NCI-H2196 (cell line): Measurements from ENCODE around the gene LILRA1.
"Not testable (repeated sequence)": the region's sequence is repeated elsewhere in the genome, so short reads cannot be mapped to it uniquely, and the experiment has no call there.

Source experiments
- DNase-seq: peaks from one replicate; lab custom pipeline; 2025; ENCODE audit not compliant: unreplicated experiment; lab: John Stamatoyannopoulos, UW

Gene LILRA1

DNA sequence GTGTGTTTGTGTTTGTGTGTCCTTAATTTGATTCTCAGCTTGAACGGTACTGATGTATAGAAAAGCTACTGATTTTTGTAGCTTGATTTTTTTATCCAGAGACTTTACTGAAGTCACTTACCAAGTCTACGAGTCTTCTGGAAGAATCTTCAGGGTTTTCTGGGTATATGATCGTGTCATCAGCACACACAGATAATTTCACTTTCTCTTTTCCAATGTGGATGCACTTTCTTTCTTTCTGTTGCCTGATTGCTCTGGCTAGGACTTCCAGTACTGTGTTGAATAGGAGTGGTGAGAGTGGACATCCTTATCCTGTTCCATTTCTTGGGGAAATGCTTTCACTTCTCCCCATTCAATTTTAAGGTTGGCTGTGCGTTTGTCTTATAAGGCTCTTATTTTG lies 29.0 kb downstream of the LILRA1 start:
- no peak for DNase-seq

DNA sequence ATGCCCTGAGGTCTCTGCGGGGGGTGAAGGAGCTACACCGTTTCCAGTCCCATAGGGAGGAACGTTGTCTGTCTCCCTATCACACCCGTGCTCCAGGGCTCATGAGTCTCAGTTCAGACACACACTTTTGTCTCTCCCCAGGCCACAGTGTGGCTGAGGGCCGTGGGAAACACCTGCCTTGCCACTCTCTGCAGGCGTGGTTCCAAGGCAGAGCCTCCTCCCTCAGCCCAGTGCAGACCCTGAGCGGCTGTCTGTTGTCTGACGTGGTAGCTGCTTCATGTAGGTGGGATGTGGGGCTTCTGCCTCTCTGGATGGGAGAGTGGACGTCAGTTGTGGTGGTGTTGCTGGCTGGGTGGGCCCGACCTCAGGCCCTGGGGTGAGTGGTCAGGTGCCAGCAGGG lies 30.8 kb downstream of the LILRA1 start:
- not testable (repeated sequence) for DNase-seq

DNA sequence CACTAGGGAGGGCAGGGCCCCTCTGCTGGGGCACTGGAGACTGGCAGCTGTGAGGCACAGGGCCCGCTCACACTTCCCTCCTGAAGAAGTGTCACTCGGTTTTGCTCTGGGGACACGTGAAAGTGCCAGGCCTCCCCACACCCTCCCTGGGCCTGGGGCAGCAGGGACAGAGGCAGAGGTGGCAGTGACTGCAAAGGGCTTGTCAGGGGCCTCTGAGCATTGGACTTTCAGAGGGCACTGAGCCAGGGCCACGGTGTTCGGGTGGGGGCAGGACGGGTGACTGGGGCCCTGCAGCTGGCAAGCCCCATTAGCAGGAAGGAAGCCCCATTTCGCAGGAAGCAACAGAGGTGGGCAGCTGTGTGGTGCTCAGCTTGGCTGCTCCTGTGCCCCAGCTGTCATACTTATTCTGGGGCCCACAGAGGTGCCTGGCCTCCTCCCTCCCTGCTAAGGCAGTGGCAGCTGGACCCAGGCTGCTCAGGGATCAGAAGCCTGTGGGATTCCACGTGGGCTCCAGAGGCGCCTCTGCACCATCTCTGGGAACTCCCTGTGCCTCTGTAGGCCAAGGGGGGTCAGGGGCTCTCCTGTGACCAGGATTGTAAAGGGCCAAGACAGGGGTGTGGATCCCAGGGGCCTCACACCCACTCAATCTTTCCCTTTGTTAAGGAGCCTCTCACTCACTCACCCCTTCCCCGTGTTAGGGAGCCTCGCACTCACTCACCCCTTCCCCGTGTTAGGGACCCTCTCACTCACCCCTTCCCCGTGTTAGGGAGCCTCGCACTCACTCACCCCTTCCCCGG lies 31.7 kb downstream of the LILRA1 start:
- not testable (repeated sequence) for DNase-seq

DNA sequence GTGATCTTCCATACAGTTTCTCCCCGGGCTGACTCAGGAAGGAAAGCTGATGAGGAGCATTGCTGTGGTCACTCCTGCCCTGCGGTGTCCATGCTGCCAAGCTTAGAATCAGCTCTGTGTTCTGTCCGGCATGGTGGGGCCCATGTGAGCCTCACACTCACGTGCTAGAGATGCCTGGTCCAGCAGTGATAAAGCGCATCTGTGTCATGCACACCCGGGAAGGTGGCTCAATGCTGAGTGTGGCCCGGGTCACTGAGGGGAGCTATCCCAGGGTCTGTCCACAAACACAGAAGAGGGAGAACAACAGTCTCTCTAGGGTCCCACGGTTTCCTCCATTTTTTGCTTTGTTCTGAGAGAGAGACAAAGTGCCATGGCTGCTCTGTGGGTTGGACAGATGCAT lies 33.3 kb downstream of the LILRA1 start:
- DNase-seq, result no peak

DNA sequence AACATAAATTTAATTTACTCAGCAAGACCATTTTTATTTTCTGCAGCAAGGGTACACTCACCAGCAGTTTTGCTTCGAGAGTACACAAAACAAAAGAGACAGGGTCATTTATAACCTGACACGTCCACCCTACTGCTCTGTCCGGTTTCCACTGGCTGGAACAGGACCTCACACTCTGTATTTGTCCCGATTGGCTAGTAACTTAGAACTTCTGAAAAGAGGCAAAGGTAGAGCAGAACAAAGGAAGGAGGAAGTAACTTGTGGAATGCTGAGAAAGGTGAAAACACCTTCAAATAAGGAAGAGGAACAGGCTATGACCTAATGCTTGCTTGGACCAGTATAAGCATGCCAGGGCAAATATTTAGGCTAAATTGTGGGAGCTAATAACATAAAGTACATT lies 34.5 kb downstream of the LILRA1 start:
- DNase-seq, result not testable (repeated sequence)

DNA sequence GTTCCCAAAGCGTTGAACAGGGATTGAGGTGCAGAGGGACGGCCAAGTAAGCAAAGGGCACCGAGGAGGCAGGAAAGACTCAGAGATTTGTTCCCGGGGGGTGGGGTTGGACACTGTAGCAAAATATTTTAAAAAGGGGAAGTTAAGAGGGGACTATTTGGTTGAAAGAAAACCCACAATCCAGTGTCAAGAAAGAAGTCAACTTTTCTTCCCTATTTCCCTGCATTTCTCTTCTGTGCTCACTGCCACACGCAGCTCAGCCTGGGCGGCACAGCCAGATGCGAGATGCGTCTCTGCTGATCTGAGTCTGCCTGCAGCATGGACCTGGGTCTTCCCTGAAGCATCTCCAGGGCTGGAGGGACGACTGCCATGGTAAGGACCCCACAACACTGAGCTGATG lies 36.8 kb downstream of the LILRA1 start, which contains the start of gene LILRB1:
TSS of gene LILRB1 (plus strand) at position 223 of the 400 bp plus-strand sequence. CDS start 590 bp downstream, outside the sequence.
- DNase-seq, result not testable (repeated sequence)

DNA sequence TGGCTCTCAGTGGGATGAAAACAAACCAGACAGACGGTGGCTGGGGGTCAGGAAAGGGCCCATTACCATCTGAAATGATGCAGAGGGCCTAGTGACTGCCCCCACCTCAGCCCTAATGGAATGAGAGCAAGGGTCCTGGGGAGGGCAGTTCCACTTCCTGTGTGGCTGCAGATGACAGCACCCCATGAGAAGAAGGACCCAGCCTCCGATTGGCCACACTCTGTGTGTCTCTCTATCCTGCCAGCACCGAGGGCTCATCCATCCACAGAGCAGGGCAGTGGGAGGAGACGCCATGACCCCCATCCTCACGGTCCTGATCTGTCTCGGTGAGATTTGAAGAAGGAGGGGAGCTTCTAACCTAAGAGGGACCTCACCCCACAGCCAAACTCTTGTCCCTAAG lies 37.4 kb downstream of the LILRA1 start:
- no peak for DNase-seq

DNA sequence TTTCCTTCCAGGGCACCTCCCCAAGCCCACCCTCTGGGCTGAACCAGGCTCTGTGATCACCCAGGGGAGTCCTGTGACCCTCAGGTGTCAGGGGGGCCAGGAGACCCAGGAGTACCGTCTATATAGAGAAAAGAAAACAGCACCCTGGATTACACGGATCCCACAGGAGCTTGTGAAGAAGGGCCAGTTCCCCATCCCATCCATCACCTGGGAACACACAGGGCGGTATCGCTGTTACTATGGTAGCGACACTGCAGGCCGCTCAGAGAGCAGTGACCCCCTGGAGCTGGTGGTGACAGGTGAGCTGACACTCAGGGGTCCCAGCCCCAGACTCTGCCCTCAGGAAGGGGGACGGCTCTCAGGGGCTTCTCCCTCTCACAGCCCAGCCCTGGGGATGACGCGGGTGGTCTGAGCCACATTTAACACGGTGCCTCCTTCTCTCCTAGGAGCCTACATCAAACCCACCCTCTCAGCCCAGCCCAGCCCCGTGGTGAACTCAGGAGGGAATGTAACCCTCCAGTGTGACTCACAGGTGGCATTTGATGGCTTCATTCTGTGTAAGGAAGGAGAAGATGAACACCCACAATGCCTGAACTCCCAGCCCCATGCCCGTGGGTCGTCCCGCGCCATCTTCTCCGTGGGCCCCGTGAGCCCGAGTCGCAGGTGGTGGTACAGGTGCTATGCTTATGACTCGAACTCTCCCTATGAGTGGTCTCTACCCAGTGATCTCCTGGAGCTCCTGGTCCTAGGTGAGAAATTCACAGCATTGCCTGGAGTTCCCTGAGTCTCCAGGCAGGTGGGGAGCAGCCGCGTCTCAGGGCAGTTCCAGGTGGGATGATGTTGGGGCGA lies 38.3 kb downstream of the LILRA1 start:
- DNase-seq, result not testable (repeated sequence)

DNA sequence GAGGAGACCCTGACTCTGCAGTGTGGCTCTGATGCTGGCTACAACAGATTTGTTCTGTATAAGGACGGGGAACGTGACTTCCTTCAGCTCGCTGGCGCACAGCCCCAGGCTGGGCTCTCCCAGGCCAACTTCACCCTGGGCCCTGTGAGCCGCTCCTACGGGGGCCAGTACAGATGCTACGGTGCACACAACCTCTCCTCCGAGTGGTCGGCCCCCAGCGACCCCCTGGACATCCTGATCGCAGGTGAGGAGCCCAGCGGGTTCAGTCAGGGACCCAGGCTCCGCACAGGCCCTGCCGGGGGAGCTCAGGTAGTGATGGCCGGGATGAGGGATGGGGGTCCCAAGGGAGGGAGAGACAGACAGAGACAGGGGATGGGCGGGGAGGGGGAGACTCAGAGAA lies 39.1 kb downstream of the LILRA1 start:
- not testable (repeated sequence) for DNase-seq

DNA sequence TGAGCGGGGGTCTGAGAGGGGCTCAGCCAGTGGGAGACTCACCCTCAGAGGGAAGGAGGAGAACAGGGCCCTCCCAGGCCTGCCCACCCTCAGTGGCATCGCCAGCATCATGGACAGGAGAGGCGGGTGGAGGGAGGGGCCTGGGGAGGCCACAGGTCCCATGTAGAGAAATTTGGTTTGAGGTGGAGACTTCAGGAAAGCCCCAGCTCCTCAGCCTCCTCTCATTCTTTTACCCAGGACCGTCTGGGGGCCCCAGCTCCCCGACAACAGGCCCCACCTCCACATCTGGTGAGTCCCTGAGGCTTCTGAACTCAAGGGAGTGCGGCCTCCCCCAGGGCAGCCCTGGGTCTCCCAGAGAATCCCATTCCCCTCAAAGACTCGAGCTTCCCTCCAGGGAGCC lies 40.0 kb downstream of the LILRA1 start:
- DNase-seq, result no peak

DNA sequence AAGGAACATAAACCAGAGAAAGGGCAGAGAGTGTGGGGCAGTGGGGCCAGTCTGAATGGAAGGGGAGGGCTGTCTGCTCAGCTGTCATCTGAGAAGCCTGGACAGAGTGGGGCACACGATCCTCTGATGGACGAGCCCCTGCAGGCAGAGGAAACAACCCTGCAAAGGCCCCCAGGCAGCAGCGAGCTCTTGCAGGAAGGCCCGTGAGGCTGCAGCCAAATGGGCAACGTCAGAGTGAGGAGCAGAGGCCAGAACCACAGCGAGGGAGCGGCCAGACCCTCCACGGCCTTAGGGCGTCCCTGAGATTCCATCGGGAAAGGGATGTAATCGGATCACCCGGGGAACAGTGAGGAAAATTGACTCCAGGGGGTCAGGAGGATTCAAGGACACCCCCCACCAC lies 42.6 kb downstream of the LILRA1 start:
- DNase-seq, result not testable (repeated sequence)

DNA sequence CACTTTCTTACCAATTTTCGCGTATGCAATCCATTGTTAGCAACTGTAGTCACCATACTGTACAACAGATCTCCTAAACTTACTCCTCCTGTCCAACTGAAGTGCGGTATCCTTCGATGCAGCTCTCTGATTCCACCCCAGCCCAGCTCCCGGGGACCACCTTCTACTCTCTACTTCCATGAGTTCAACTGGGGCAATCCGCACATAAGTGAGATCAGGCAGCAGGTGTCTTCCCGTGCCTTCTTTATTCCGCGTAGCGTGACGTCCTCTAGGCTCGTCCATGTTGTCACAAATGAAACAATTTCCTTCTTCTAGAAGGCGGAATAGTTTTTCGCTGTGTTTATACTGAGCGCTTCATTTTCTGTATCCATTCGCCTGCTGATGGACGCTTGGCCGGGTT lies 45.3 kb downstream of the LILRA1 start:
- no peak for DNase-seq

DNA sequence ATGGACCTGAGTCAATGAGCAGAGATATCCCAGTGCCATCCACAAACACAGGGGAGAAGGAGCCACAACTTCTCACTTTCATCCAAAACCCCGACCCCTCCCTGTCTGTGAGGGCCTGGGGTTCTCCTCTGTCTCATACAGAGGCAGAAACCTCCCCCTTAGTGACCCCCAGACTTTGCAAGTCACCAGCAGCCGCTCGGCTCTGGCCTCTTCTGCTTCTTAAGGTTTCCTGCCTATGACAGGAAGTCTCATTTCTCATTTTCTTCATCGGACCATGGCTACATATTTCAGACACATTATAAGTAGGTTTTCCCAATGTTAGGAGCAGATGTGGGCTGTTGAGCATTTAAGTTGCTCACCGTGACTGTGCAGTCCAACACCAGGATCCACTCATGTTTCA lies 49.5 kb downstream of the LILRA1 start:
- not testable (repeated sequence) for DNase-seq

DNA sequence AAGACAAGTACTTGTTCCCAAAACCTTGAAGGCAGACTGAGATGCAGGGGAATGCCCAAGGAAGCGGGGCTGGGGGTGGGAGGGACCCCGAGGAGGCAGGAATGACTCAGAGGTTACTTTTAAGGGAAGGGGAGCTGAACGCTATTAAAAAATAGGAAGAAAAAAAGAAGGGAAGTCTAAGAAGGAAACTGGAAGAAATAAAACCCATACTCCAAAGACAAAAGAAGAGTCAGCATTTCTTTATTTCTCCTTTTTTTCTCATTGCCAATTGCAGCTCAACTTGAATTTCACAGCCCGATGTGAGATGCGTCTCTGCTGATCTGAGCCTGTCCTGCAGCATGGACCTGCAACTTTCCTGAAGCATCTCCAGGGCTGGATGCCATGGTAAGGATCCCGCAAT lies 50.2 kb downstream of the LILRA1 start:
- DNase-seq, result not testable (repeated sequence)

DNA sequence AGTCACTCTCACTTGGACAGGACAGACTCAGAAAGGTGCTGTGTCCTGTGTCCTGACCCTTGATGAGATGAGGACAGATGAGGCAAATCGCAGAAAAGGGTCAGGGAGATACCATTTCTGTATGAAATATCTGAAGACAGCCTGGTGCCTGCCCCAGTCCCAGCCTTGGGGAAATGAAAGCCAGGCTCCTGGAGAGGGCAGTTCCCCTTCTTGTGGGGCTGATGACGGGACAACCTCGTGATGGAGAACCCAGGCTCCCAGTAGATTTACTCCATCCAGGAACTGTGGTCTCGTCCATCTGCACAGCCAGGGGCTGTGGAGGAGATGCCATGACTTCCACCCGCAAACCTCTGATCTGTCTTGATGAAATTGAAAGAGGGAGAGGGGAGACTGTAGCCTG lies 50.6 kb downstream of the LILRA1 start:
- DNase-seq, result no peak

DNA sequence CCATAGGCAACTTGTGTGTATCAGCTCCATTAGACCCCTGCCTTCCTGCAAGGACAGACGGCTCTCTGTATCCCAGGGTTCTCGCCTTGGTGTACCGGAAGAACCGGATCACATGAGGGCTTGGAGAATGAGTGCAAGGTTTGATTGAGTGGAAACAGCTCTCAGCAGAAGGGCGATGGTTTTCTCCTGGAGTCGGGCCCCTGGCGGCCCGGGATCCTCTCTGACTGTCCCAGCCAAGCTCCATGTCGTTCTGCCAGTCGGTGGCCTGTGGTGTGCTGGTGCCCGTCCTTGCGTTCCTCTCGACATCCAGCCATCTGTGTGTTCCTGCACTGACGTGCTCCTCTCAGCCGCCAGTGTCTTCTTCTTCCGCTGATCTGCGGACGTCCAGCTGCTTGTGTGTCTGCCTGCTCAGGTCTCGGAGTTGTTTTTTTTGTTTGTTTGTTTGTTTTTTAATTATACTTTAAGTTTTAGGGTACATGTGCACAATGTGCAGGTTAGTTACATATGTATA lies 53.0 kb downstream of the LILRA1 start:
- DNase-seq, result no peak

DNA sequence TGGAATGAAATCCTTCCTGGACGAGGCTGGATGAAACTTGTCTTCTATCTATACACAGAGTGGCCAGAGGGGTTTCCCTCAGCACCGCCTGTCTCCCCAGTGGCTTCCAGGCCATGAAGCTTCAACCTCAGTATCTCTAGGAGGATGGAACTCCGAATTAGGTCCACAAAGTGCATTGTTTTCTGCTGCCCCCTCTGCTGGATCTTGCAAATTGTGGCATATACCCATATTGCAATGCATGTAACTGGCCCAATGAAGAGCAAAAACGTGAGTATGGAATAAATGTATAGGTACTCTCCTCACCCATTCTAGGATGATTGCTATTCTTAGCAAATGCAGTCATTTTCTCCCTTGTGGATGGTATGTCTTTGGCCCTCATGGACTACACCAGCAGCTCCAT lies 54.7 kb downstream of the LILRA1 start:
- no peak for DNase-seq

DNA sequence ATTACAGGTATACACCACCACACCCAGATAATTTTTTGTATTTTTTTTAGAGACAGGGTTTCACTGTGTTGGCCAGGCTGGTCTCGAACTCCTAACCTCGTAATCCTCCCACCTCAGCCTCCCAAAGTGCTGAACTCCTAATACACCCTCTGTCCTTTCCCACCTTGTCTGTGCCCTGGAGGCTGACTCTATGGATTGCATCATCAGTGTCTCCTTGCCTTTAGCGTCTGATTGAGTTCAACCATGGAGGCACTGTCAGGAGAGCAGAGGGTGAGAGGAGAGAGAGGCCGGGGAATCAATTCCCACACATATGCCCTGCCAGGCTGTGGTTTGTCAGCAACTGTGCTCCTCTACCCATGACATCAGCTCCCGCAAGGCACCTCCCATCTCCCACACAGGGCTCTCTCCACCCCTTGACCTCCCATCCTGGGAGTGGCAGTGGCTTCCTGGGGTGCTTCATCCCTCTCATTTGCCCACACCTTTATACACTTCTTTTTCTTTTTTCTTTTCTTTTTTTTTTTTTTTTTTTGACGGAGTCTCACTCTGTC lies 56.8 kb downstream of the LILRA1 start:
- no peak for DNase-seq
